ENCODE data around the gene BLOC1S5.

The BLOC1S5 gene

GRCh38 chr6:8103726-8104125 lies 39.5 kb upstream of the BLOC1S5 start (continued):
- TF ChIP-seq TCF4 (CRISPR knock-in tag; IDR thresholded peaks at IDR 0.05; ENCODE audit: borderline replicate concordance) (no peak), ZNF8 (CRISPR knock-in tag; IDR thresholded peaks at IDR 0.05) (no peak)

- no peak for TF ChIP-seq ZNF565 (CRISPR knock-in tag; conservative IDR thresholded peaks at IDR 0.05; ENCODE audit: low read depth)
- no peak for TF ChIP-seq RARB (CRISPR knock-in tag; IDR thresholded peaks at IDR 0.05)
- TF ChIP-seq GLIS3 (CRISPR knock-in tag; IDR thresholded peaks at IDR 0.05), result no peak
- no peak for TF ChIP-seq ZFP3 (CRISPR knock-in tag; IDR thresholded peaks at IDR 0.05)
- no peak for TF ChIP-seq CSDC2 (CRISPR knock-in tag; IDR thresholded peaks at IDR 0.05)
- no peak for TF ChIP-seq PATZ1 (CRISPR knock-in tag; IDR thresholded peaks at IDR 0.05; ENCODE audit: borderline replicate concordance)
- TF ChIP-seq ARNTL (CRISPR knock-in tag; IDR thresholded peaks at IDR 0.05; ENCODE audit: borderline replicate concordance, low read depth), result no peak
- no peak for TF ChIP-seq ZNF8 (CRISPR knock-in tag; IDR thresholded peaks at IDR 0.05)
- no peak for TF ChIP-seq SNAI2 (CRISPR knock-in tag; IDR thresholded peaks at IDR 0.05)
- no peak for TF ChIP-seq TOX (CRISPR knock-in tag; IDR thresholded peaks at IDR 0.05; ENCODE audit: borderline replicate concordance)
- no peak for TF ChIP-seq ZC3H10 (CRISPR knock-in tag; IDR thresholded peaks at IDR 0.05)
- ATAC-seq, result peak; percentile 100
Measured at GRCh38 chr6:8102122-8102958, 38.2 kb upstream of the BLOC1S5 start, which contains the start of gene EEF1E1. TSS of gene EEF1E1 (minus strand) at chr6:8102548. CDS start at chr6:8102521, 27 bp downstream.

- TF ChIP-seq BACH2 (CRISPR knock-in tag; IDR thresholded peaks at IDR 0.05; ENCODE audit: borderline replicate concordance) (no peak), ZNF8 (CRISPR knock-in tag; IDR thresholded peaks at IDR 0.05) (no peak), ESRRG (CRISPR knock-in tag; IDR thresholded peaks at IDR 0.05) (no peak), CSDC2 (CRISPR knock-in tag; IDR thresholded peaks at IDR 0.05) (no peak), TSHZ2 (CRISPR knock-in tag; IDR thresholded peaks at IDR 0.05) (no peak), RARB (CRISPR knock-in tag; IDR thresholded peaks at IDR 0.05) (no peak), TCF4 (CRISPR knock-in tag; IDR thresholded peaks at IDR 0.05; ENCODE audit: borderline replicate concordance) (no peak), ISL1 (CRISPR knock-in tag; IDR thresholded peaks at IDR 0.05) (no peak), PPARA (CRISPR knock-in tag; IDR thresholded peaks at IDR 0.05; ENCODE audit: borderline replicate concordance) (no peak), PATZ1 (CRISPR knock-in tag; IDR thresholded peaks at IDR 0.05; ENCODE audit: borderline replicate concordance) (no peak), ZC3H10 (CRISPR knock-in tag; IDR thresholded peaks at IDR 0.05) (no peak), SNAI2 (CRISPR knock-in tag; IDR thresholded peaks at IDR 0.05) (no peak), ZFP3 (CRISPR knock-in tag; IDR thresholded peaks at IDR 0.05) (no peak)
- ATAC-seq, result no peak
Measured at GRCh38 chr6:8100159-8100854, 36.1 kb upstream of the BLOC1S5 start.

GRCh38 chr6:8090650-8091049 lies 26.5 kb upstream of the BLOC1S5 start:
- ATAC-seq, result no peak
- TF ChIP-seq PATZ1 (CRISPR knock-in tag; IDR thresholded peaks at IDR 0.05; ENCODE audit: borderline replicate concordance) (no peak), GLIS3 (CRISPR knock-in tag; IDR thresholded peaks at IDR 0.05) (no peak), ZNF565 (CRISPR knock-in tag; conservative IDR thresholded peaks at IDR 0.05; ENCODE audit: low read depth) (no peak), ARNTL (CRISPR knock-in tag; IDR thresholded peaks at IDR 0.05; ENCODE audit: borderline replicate concordance, low read depth) (no peak), RARB (CRISPR knock-in tag; IDR thresholded peaks at IDR 0.05) (no peak), BACH2 (CRISPR knock-in tag; IDR thresholded peaks at IDR 0.05; ENCODE audit: borderline replicate concordance) (no peak), CSRNP3 (CRISPR knock-in tag; IDR thresholded peaks at IDR 0.05) (no peak), ZNF70 (CRISPR knock-in tag; IDR thresholded peaks at IDR 0.05) (no peak), POU6F1 (CRISPR knock-in tag; IDR thresholded peaks at IDR 0.05; ENCODE audit: borderline replicate concordance, low read depth) (no peak), OSR1 (CRISPR knock-in tag; IDR thresholded peaks at IDR 0.05) (no peak), ZFP3 (CRISPR knock-in tag; IDR thresholded peaks at IDR 0.05) (no peak), CSDC2 (CRISPR knock-in tag; IDR thresholded peaks at IDR 0.05) (no peak), TCF4 (CRISPR knock-in tag; IDR thresholded peaks at IDR 0.05; ENCODE audit: borderline replicate concordance) (no peak), TOX (CRISPR knock-in tag; IDR thresholded peaks at IDR 0.05; ENCODE audit: borderline replicate concordance) (no peak)

All from SK-N-SH treated with all-trans-retinoic acid at 6 μM for 48 hours (cell line).